H9 (cell line): ENCODE measurements around the gene ESRRA. TPM values are rescaled to one million over a fixed set of nuclear protein-coding genes. Genes with fewer than 3 reads are reported as not detected.
A peak's percentile ranks its signal among the peaks of the same experiment; 100 is the strongest.

Experiments used
- DNase-seq: peaks from one replicate; pipeline ENCODE4 v3.0.0-alpha.2; 2017
- H2AFZ ChIP-seq: one replicate; pipeline ENCODE4 v1.6.1; 2013; ENCODE audit warnings: mild to moderate bottlenecking, low read length, control low read depth, moderate library complexity
- H2AK5ac ChIP-seq: 2 replicates; pipeline ENCODE4 v1.6.1; 2013; ENCODE audit warnings: low read length, control low read depth, mixed read lengths; ENCODE audit not compliant: insufficient read length
- H2BK120ac ChIP-seq: one replicate; pipeline ENCODE4 v1.6.1; 2013; ENCODE audit warnings: low read depth, mild to moderate bottlenecking, low read length, control low read depth, inconsistent platforms; ENCODE audit not compliant: poor library complexity, severe bottlenecking
- H2BK12ac ChIP-seq: 2 replicates; pipeline ENCODE4 v1.6.1; 2013; ENCODE audit warnings: low read length, control low read depth, mixed read lengths, low read depth; ENCODE audit not compliant: insufficient read length
- H2BK15ac ChIP-seq: 2 replicates; pipeline ENCODE4 v1.6.1; 2013; ENCODE audit warnings: low read depth, low read length, control low read depth
- H2BK20ac ChIP-seq: one replicate; pipeline ENCODE4 v1.6.1; 2013; ENCODE audit warnings: low read depth, mild to moderate bottlenecking, low read length, control low read depth, inconsistent platforms; ENCODE audit not compliant: poor library complexity, severe bottlenecking
- H2BK5ac ChIP-seq: 2 replicates; pipeline ENCODE4 v1.6.1; 2013; ENCODE audit warnings: low read length, control low read depth, mixed read lengths; ENCODE audit not compliant: insufficient read length
- H3K14ac ChIP-seq: 2 replicates; pipeline ENCODE4 v1.6.1; 2013; ENCODE audit warnings: low read length, control low read depth; ENCODE audit not compliant: insufficient read depth
- H3K18ac ChIP-seq: 2 replicates; pipeline ENCODE4 v1.6.1; 2013; ENCODE audit warnings: low read depth, mild to moderate bottlenecking, mixed read lengths, low read length, control low read depth; ENCODE audit not compliant: insufficient read length
- H3K23ac ChIP-seq: 2 replicates; pipeline ENCODE4 v1.6.1; 2013; ENCODE audit warnings: low read length, control low read depth, mixed read lengths, low read depth; ENCODE audit not compliant: insufficient read length
- H3K23me2 ChIP-seq: 2 replicates; pipeline ENCODE4 v1.6.1; 2013; ENCODE audit warnings: low read depth, mild to moderate bottlenecking, mixed read lengths, low read length, control low read depth; ENCODE audit not compliant: insufficient read length, poor library complexity, severe bottlenecking
- H3K27ac ChIP-seq: 2 replicates; pipeline ENCODE4 v1.5.1; 2013; ENCODE audit warnings: low read length, control low read depth, mixed read lengths, low read depth; ENCODE audit not compliant: insufficient read length
- H3K27me3 ChIP-seq: 2 replicates; pipeline ENCODE4 v1.6.1; 2013; ENCODE audit warnings: low read length, control low read depth, inconsistent platforms; ENCODE audit not compliant: insufficient read depth
- H3K4ac ChIP-seq: 2 replicates; pipeline ENCODE4 v1.6.1; 2013; ENCODE audit warnings: low read depth, mild to moderate bottlenecking, control low read depth, inconsistent platforms, low read length, moderate library complexity
- H3K4me1 ChIP-seq: 2 replicates; pipeline ENCODE4 v1.6.1; 2013; ENCODE audit warnings: low read length, control low read depth, inconsistent platforms; ENCODE audit not compliant: insufficient read depth
- H3K4me2 ChIP-seq: 2 replicates; pipeline ENCODE4 v1.6.1; 2013; ENCODE audit warnings: low read length, control low read depth, mixed read lengths; ENCODE audit not compliant: insufficient read length, insufficient read depth
- H3K56ac ChIP-seq: 2 replicates; pipeline ENCODE4 v1.6.1; 2013; ENCODE audit warnings: low read depth, mild to moderate bottlenecking, mixed read lengths, low read length, control low read depth; ENCODE audit not compliant: insufficient read length
- H3K79me1 ChIP-seq: 2 replicates; pipeline ENCODE4 v1.6.1; 2013; ENCODE audit warnings: low read depth, mild to moderate bottlenecking, moderate library complexity, low read length, control low read depth, inconsistent platforms; ENCODE audit not compliant: insufficient read depth, poor library complexity, severe bottlenecking
- H3K79me2 ChIP-seq: 2 replicates; pipeline ENCODE4 v1.6.1; 2013; ENCODE audit warnings: low read length, control low read depth, inconsistent platforms; ENCODE audit not compliant: insufficient read depth
- H3K9ac ChIP-seq: 2 replicates; pipeline ENCODE4 v1.6.1; 2013; ENCODE audit warnings: low read length, control low read depth, mixed read lengths; ENCODE audit not compliant: insufficient read length; ENCODE audit errors: extremely low read depth
- H3K9me3 ChIP-seq: one replicate; pipeline ENCODE4 v1.6.1; 2013; ENCODE audit warnings: low read depth, low read length, inconsistent platforms; ENCODE audit not compliant: control insufficient read depth
- H3T11ph ChIP-seq: one replicate; pipeline ENCODE4 v1.6.1; 2013; ENCODE audit warnings: mild to moderate bottlenecking, low read length, control low read depth, inconsistent platforms
- H4K20me1 ChIP-seq: one replicate; pipeline ENCODE4 v1.6.1; 2013; ENCODE audit not compliant: control insufficient read depth, insufficient read length, insufficient read depth
- H4K5ac ChIP-seq: 2 replicates; pipeline ENCODE4 v1.6.1; 2013; ENCODE audit warnings: low read depth, mild to moderate bottlenecking, mixed read lengths, low read length, control low read depth; ENCODE audit not compliant: insufficient read length
- H4K8ac ChIP-seq: replicated peaks from 2 replicates; pipeline ENCODE4 v1.6.1; 2013; ENCODE audit warnings: low read length, control low read depth, mixed read lengths, low read depth; ENCODE audit not compliant: insufficient read length
- H4K91ac ChIP-seq: 2 replicates; pipeline ENCODE4 v1.6.1; 2013; ENCODE audit warnings: low read depth, mild to moderate bottlenecking, moderate library complexity, mixed read lengths, low read length, control low read depth; ENCODE audit not compliant: insufficient read length
- H3K27ac Mint-ChIP-seq, 3 experiments: 2 replicates in 2 of 3; 3 replicates in 1 of 3; pipeline ENCODE4 v1.8.0; 2020 to 2021; ENCODE audit warnings: mixed read lengths in 3 of 3, mild to moderate bottlenecking in 1 of 3, moderate library complexity in 1 of 3
- H3K27me3 Mint-ChIP-seq: 2 replicates; pipeline ENCODE4 v1.8.0; 2021; ENCODE audit warnings: low read depth, mild to moderate bottlenecking, moderate library complexity, mixed read lengths
- H3K36me3 Mint-ChIP-seq, 3 experiments: 2 replicates in 2 of 3; 3 replicates in 1 of 3; pipeline ENCODE4 v1.8.0; 2020 to 2021; ENCODE audit warnings: low read depth in 3 of 3, mixed read lengths in 3 of 3; ENCODE audit not compliant: insufficient read depth in 1 of 3
- H3K4me1 Mint-ChIP-seq, 2 experiments: 2 replicates each; pipeline ENCODE4 v1.8.0; 2020; ENCODE audit warnings: mixed read lengths in 2 of 2
- H3K4me3 Mint-ChIP-seq, 2 experiments: 2 replicates in 1 of 2; 3 replicates in 1 of 2; pipeline ENCODE4 v1.8.0; 2020 to 2021; ENCODE audit warnings: mild to moderate bottlenecking in 2 of 2, mixed read lengths in 2 of 2, moderate library complexity in 1 of 2
- H3K9me3 Mint-ChIP-seq, 2 experiments: 2 replicates in 1 of 2; 3 replicates in 1 of 2; pipeline ENCODE4 v1.8.0; 2020; ENCODE audit warnings: mild to moderate bottlenecking in 2 of 2, mixed read lengths in 2 of 2, moderate library complexity in 1 of 2
- CTCF ChIP-seq: fragments of 200-600 bp; sonication (generic); conservative IDR thresholded peaks from 3 replicates; pipeline ENCODE4 v1.8.0; 2021; ENCODE audit warnings: antibody characterized with exemption, mild to moderate bottlenecking
- WGBS: extraction: QIAGEN DNeasy Blood & Tissue Kit; methylation state at CpG from one replicate; pipeline ENCODE4 v1.1.7; 2013; ENCODE audit warnings: missing lambda C conversion rate, low lambda C conversion rate, mixed read lengths; ENCODE audit not compliant: insufficient read length; ENCODE audit errors: extremely low coverage; 5-methylcytosine and 5-hydroxymethylcytosine counted together
- total RNA-seq: library from RNA; stranded (reverse); gene quantifications from 2 replicates; pipeline ENCODE4 v1.2.1, GENCODE V29; 2021

ESRRA gene
- total RNA-seq, 1 experiment from 2014 or later = 42.3 TPM

- Histone ChIP-seq H4K5ac (no peak overlapping the region), H3K27ac (no peak overlapping the region), H3K18ac (no peak overlapping the region), H2AK5ac (no peak overlapping the region), H3K79me1 (no peaks in the 10 kb centered on the region), H3K9me3 (no peaks in the 10 kb centered on the region), H2BK12ac (no peak overlapping the region), H2BK120ac (no peak overlapping the region), H2BK5ac (no peak overlapping the region), H3K27me3 (no peaks in the 10 kb centered on the region), H3T11ph (no peak overlapping the region), H3K23me2 (no peaks in the 10 kb centered on the region), H3K23ac (no peak overlapping the region), H3K4me1 (peaks cover 2% of the 10 kb centered on the region; the same call in 1 of the 2 replicates), H3K14ac (no peak overlapping the region), H3K79me2 (no peaks in the 10 kb centered on the region), H4K20me1 (no peaks in the 10 kb centered on the region), H4K91ac (no peak overlapping the region), H3K9ac (no peak overlapping the region), H2BK15ac (no peak overlapping the region), H3K56ac (no peak overlapping the region), H2AFZ (no peak overlapping the region), H3K4me2 (no peak overlapping the region), H2BK20ac (no peak overlapping the region), H3K4ac (no peak overlapping the region), H4K8ac (no peak overlapping the region)
- Mint-ChIP-seq H3K9me3 (no peaks in the 10 kb centered on the region), H3K27me3 (peaks cover 5% of the 10 kb centered on the region), H3K36me3 (no peaks in the 10 kb centered on the region), H3K4me3 (peak overlapping the region in 1 of 2 experiments; percentile 60; a peak in 1 of 5 replicates), H3K4me1 (peaks cover 12 to 15% of the 10 kb centered on the region in 2 experiments), H3K27ac (peak overlapping the region in 2 of 3 experiments; percentile 61; a peak in 1 of 7 replicates)
- no peak for DNase-seq
- no peak for TF ChIP-seq CTCF
- WGBS = no CpG with 5 or more reads among the region's 11 CpGs
Measured at GRCh38 chr11:64330888-64331287, 25.6 kb downstream of the ESRRA start.
